Measurements from ENCODE around the gene STPG4.

STPG4 gene

DNA sequence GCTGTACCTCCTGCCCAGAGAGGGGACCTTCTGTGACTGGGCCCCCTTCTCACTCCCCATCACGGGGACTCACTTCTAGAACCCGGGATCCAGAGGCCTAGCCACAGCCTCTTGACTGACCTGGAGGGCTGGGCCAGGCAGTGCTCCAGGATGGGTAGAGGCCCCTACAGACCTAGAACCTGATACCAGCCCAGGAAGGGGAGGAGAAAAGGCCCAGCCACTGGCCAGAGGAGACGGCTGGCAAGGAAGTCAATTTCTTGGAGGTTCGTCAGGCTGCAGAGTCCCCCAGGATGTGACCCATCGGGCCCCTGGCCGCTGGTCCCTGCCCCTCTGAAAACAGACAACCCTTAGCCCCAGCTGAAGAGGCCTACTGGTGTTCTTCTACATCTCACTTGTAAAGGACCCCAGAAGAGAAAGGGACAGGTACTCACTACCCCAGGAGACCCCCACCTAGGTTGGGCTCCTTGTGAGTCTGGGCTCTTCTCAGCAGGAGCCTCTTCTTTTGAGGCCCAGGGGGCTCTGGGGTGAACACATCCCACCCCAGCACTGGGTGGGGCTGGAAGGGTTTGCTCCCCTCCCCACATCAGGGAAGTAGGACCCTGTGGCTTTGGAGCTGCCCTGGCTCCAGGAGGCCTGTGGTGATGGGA is 86.0 kb downstream of the STPG4 start:
- DNase-seq, result no peak
- Histone ChIP-seq H3K9ac (ENCODE audit: low read length) (no peak overlapping the region), H3K4me1 (ENCODE audit: low read length) (peaks cover 54% of the 10 kb centered on the region), H3K4me2 (ENCODE audit: low read depth, low read length) (no peak overlapping the region), H4K20me1 (ENCODE audit: insufficient read depth, low read length) (peaks cover 33% of the 10 kb centered on the region), H3K27me3 (replicated peaks; ENCODE audit: insufficient read depth, low read length) (no peaks in the 10 kb centered on the region), H3K36me3 (replicated peaks; ENCODE audit: insufficient read depth, low read length) (peaks cover 9% of the 10 kb centered on the region; the same call in 1 of the 2 replicates), H3F3A (ENCODE audit: insufficient read depth, low read length) (peaks cover 25% of the 10 kb centered on the region), H3K27ac (ENCODE audit: low read length) (no peak overlapping the region), H3K9me3 (replicated peaks; ENCODE audit: insufficient read depth, low read length) (no peaks in the 10 kb centered on the region), H3K9me2 (replicated peaks; ENCODE audit: insufficient read depth, low read length) (no peaks in the 10 kb centered on the region), H3K79me2 (ENCODE audit: low read length) (peaks cover 26% of the 10 kb centered on the region; the same call in 1 of the 2 replicates), H2AFZ (ENCODE audit: low read length) (no peak overlapping the region), H3K4me3 (ENCODE audit: low read length) (no peak overlapping the region)
- TF ChIP-seq EZH2phosphoT487 (IDR thresholded peaks at IDR 0.05; ENCODE audit: low read length) (no peak), EZH2 (optimal IDR thresholded peaks at IDR 0.05; ENCODE audit: low read depth, low read length) (no peak)
- TF ChIP-seq, protein P1, sequence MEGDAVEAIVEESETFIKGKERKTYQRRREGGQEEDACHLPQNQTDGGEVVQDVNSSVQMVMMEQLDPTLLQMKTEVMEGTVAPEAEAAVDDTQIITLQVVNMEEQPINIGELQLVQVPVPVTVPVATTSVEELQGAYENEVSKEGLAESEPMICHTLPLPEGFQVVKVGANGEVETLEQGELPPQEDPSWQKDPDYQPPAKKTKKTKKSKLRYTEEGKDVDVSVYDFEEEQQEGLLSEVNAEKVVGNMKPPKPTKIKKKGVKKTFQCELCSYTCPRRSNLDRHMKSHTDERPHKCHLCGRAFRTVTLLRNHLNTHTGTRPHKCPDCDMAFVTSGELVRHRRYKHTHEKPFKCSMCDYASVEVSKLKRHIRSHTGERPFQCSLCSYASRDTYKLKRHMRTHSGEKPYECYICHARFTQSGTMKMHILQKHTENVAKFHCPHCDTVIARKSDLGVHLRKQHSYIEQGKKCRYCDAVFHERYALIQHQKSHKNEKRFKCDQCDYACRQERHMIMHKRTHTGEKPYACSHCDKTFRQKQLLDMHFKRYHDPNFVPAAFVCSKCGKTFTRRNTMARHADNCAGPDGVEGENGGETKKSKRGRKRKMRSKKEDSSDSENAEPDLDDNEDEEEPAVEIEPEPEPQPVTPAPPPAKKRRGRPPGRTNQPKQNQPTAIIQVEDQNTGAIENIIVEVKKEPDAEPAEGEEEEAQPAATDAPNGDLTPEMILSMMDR (IDR thresholded peaks at IDR 0.05; ENCODE audit: low read length), result no peak

DNA sequence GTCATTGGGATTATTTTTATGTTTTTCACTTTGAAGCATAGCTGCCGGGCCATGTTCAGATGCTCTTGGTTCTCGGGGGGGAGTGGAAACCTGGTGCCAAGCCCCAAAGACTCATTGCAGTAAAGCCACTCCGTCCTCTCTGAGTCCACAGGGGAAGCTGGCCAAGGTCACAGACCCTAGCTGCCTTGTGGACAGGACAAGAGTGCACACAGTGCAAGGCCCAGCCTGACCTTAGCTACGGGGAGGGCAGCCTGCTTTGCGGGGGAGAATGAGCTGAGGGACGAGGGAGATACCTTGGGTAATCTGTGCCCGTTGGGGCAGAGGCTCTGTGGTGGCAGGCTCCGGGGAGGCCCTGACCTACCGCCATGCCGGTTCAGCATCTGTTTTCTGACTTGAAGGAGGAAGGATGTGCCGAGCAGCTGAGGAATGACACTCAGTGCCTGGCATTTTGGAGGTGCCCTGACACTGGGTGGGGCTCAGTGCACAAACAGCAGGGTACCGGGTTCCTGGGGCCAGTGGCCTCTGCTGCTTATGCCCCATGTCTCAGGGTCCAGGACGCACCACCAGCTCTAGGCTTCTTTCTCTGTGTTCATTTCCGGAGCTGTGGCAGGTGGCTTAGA is 87.2 kb downstream of the STPG4 start:
- no peak for DNase-seq
- H3K79me2 ChIP-seq (ENCODE audit: low read length), result peaks cover 26% of the 10 kb centered on the region; the same call in 1 of the 2 replicates
- H3K36me3 ChIP-seq (replicated peaks; ENCODE audit: insufficient read depth, low read length), result peaks cover 3% of the 10 kb centered on the region
- no peaks in the 10 kb centered on the region for H3K27me3 ChIP-seq (replicated peaks; ENCODE audit: insufficient read depth, low read length)
- no peaks in the 10 kb centered on the region for H3K9me3 ChIP-seq (replicated peaks; ENCODE audit: insufficient read depth, low read length)
- no peak overlapping the region for H3K27ac ChIP-seq (ENCODE audit: low read length)
- H3K4me2 ChIP-seq (ENCODE audit: low read depth, low read length), result no peak overlapping the region
- H3K9me2 ChIP-seq (replicated peaks; ENCODE audit: insufficient read depth, low read length), result no peaks in the 10 kb centered on the region
- peaks cover 52% of the 10 kb centered on the region for H3K4me1 ChIP-seq (ENCODE audit: low read length)
- H3F3A ChIP-seq (ENCODE audit: insufficient read depth, low read length), result peaks cover 25% of the 10 kb centered on the region
- no peak for TF ChIP-seq EZH2 (optimal IDR thresholded peaks at IDR 0.05; ENCODE audit: low read depth, low read length)
- no peak overlapping the region for H3K9ac ChIP-seq (ENCODE audit: low read length)
- no peak overlapping the region for H3K4me3 ChIP-seq (ENCODE audit: low read length)
- no peak overlapping the region for H2AFZ ChIP-seq (ENCODE audit: low read length)
- peaks cover 27% of the 10 kb centered on the region for H4K20me1 ChIP-seq (ENCODE audit: insufficient read depth, low read length)

- Histone ChIP-seq H3K4me1 (ENCODE audit: low read length) (peaks cover 32% of the 10 kb centered on the region), H3K9me3 (replicated peaks; ENCODE audit: insufficient read depth, low read length) (no peaks in the 10 kb centered on the region), H3K27ac (ENCODE audit: low read length) (no peak overlapping the region), H3K9ac (ENCODE audit: low read length) (no peak overlapping the region), H3F3A (ENCODE audit: insufficient read depth, low read length) (peaks cover 14% of the 10 kb centered on the region), H3K79me2 (ENCODE audit: low read length) (peaks cover 17% of the 10 kb centered on the region; the same call in 1 of the 2 replicates), H2AFZ (ENCODE audit: low read length) (no peak overlapping the region), H3K36me3 (replicated peaks; ENCODE audit: insufficient read depth, low read length) (peaks cover 9% of the 10 kb centered on the region), H3K27me3 (replicated peaks; ENCODE audit: insufficient read depth, low read length) (no peaks in the 10 kb centered on the region), H3K4me3 (ENCODE audit: low read length) (no peak overlapping the region), H3K9me2 (replicated peaks; ENCODE audit: insufficient read depth, low read length) (no peaks in the 10 kb centered on the region), H3K4me2 (ENCODE audit: low read depth, low read length) (no peak overlapping the region), H4K20me1 (ENCODE audit: insufficient read depth, low read length) (peaks cover 22% of the 10 kb centered on the region)
- TF ChIP-seq, protein P1 (IDR thresholded peaks at IDR 0.05; ENCODE audit: low read length), result no peak
- TF ChIP-seq EZH2 (optimal IDR thresholded peaks at IDR 0.05; ENCODE audit: low read depth, low read length) (no peak), EZH2phosphoT487 (IDR thresholded peaks at IDR 0.05; ENCODE audit: low read length) (no peak)
- DNase-seq, result no peak
Observed at GRCh38 chr2:47065771-47066380, 89.2 kb downstream of the STPG4 start.

All from MM.1S (cell line).